ENCODE measurements around the gene BMX.

BMX gene

GRCh38 chrX:15500497-15500966 lies at the start of gene BMX:
TSS of gene BMX (plus strand) at chrX:15500807. CDS start at chrX:15508354, 7,547 bp downstream.
- no peak for DNase-seq

GRCh38 chrX:15451913-15452312 lies 48.7 kb upstream of the BMX start:
- DNase-seq: no peak

- DNase-seq: no peak
These were observed 35.9 kb upstream of the BMX start for GRCh38 chrX:15464704-15465103.

- no peak for DNase-seq
These were observed 35.3 kb upstream of the BMX start for GRCh38 chrX:15465347-15465746.

GRCh38 chrX:15465896-15466651 lies 34.5 kb upstream of the BMX start:
- DNase-seq: peak; percentile 45

- no peak for DNase-seq
These were observed 32.6 kb upstream of the BMX start for GRCh38 chrX:15468036-15468435.

- DNase-seq: no peak
These were observed 31.0 kb upstream of the BMX start for GRCh38 chrX:15469613-15470012.

- peak; percentile 56 for DNase-seq
These were observed 29.6 kb upstream of the BMX start for GRCh38 chrX:15471028-15471427.

- no peak for DNase-seq
These were observed 28.1 kb upstream of the BMX start for GRCh38 chrX:15472531-15472930.

- no peak for DNase-seq
These were observed 26.6 kb upstream of the BMX start for GRCh38 chrX:15474028-15474427.

- no peak for DNase-seq
These were observed 25.6 kb upstream of the BMX start for GRCh38 chrX:15475021-15475420.

GRCh38 chrX:15475486-15475885 lies 25.1 kb upstream of the BMX start:
- no peak for DNase-seq

- DNase-seq: no peak
These were observed 16.7 kb upstream of the BMX start for GRCh38 chrX:15483891-15484290.

- no peak for DNase-seq
These were observed 8.1 kb upstream of the BMX start for GRCh38 chrX:15492469-15492868.

- DNase-seq: peak; percentile 76
These were observed 7.3 kb upstream of the BMX start, which contains the start of gene PIR for GRCh38 chrX:15493118-15493962. TSS of gene PIR (minus strand) at chrX:15493333. CDS start at chrX:15491257, 2,076 bp downstream.

- DNase-seq: no peak
These were observed 4.8 kb upstream of the BMX start for GRCh38 chrX:15495801-15496200.

- no peak for DNase-seq
These were observed 3.8 kb upstream of the BMX start for GRCh38 chrX:15496824-15497223.

- peak; percentile 61 for DNase-seq
These were observed 2.7 kb upstream of the BMX start for GRCh38 chrX:15497865-15498264.

- no peak for DNase-seq
These were observed 1.9 kb upstream of the BMX start for GRCh38 chrX:15498741-15499140.

GRCh38 chrX:15499976-15500375 lies 631 bp upstream of the BMX start:
- no peak for DNase-seq

- DNase-seq: no peak
These were observed 899 bp downstream of the BMX start for GRCh38 chrX:15501506-15501905.

- no peak for DNase-seq
These were observed 4.1 kb downstream of the BMX start for GRCh38 chrX:15504661-15505060.

- DNase-seq: no peak
These were observed 4.5 kb downstream of the BMX start for GRCh38 chrX:15505101-15505500.

- DNase-seq: no peak
These were observed 6.4 kb downstream of the BMX start for GRCh38 chrX:15507005-15507404.
